ENCODE data around the gene ASF1B.

GRCh38 chr19:14160017-14160703 is 23.8 kb upstream of the ASF1B start:
- TF ChIP-seq, protein P1, sequence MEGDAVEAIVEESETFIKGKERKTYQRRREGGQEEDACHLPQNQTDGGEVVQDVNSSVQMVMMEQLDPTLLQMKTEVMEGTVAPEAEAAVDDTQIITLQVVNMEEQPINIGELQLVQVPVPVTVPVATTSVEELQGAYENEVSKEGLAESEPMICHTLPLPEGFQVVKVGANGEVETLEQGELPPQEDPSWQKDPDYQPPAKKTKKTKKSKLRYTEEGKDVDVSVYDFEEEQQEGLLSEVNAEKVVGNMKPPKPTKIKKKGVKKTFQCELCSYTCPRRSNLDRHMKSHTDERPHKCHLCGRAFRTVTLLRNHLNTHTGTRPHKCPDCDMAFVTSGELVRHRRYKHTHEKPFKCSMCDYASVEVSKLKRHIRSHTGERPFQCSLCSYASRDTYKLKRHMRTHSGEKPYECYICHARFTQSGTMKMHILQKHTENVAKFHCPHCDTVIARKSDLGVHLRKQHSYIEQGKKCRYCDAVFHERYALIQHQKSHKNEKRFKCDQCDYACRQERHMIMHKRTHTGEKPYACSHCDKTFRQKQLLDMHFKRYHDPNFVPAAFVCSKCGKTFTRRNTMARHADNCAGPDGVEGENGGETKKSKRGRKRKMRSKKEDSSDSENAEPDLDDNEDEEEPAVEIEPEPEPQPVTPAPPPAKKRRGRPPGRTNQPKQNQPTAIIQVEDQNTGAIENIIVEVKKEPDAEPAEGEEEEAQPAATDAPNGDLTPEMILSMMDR (conservative IDR thresholded peaks at IDR 0.05 in 1 of 2, IDR thresholded peaks at IDR 0.05 in 1 of 2; ENCODE audit: low read depth in 1 of 2, low read length in 2 of 2), result no peak
- no peak for TF ChIP-seq EZH2 (IDR thresholded peaks at IDR 0.05; ENCODE audit: low read length, missing control alignments)

All from fibroblast of lung (primary cell).